Measurements from ENCODE around the gene MOB3B. TPM values are rescaled to one million over a fixed set of nuclear protein-coding genes. Genes with fewer than 3 reads are reported as not detected.

Gene MOB3B
- total and polyA plus RNA-seq, 2 of the 13 experiments (the other 11 are each of a cell fraction or from before 2014, with no cell fraction given) = 0.03 to 0.09 TPM

GRCh38 chr9:27396495-27396894, 133.1 kb downstream of the MOB3B start:
- H3K79me2 ChIP-seq (ENCODE audit: insufficient read depth, low read length) = no peaks in the 10 kb centered on the region

GRCh38 chr9:27395484-27395921, 134.1 kb downstream of the MOB3B start:
- 25% methylated on average over 4 of the region's 4 CpGs for WGBS (ENCODE audit: low lambda C conversion rate)
- Histone ChIP-seq H3K27me3 (ENCODE audit: control insufficient read depth in 1 of 2, insufficient read depth in 2 of 2, low read length in 2 of 2) (peaks cover 0 to 2% of the 10 kb centered on the region in 2 experiments; a peak in 1 of 5 replicates), H4K20me1 (ENCODE audit: insufficient read depth, low read length) (no peaks in the 10 kb centered on the region), H3K4me2 (ENCODE audit: low read depth, low read length) (no peak overlapping the region), H3K79me2 (ENCODE audit: insufficient read depth, low read length) (no peaks in the 10 kb centered on the region), H3K4me3 (replicated peaks in 1 of 3; ENCODE audit: insufficient read depth in 1 of 3, low read depth in 2 of 3, low read length in 3 of 3) (no peak overlapping the region), H3K9me3 (ENCODE audit: low read length) (no peaks in the 10 kb centered on the region), H2AFZ (ENCODE audit: low read length) (no peak overlapping the region), H3K4me1 (ENCODE audit: insufficient read depth, low read length) (0 out of 2 replicates have a peak, but pooled peaks cover 9% of the 10 kb centered on the region), H3K27ac (ENCODE audit: extremely low read length, insufficient read depth, low read length) (no peak overlapping the region), H3K9ac (ENCODE audit: insufficient read depth, low read depth, low read length) (no peak overlapping the region), H3K36me3 (replicated peaks in 1 of 2; ENCODE audit: control insufficient read depth in 1 of 2, insufficient read depth in 2 of 2, low read length in 2 of 2) (no peaks in the 10 kb centered on the region)
- ChIA-PET POLR2A (no interaction called here), CTCF (ENCODE audit: low intra/inter-chr PET ratio, low total read pairs) (no interaction called here)
- ATAC-seq (no peak), DNase-seq (ENCODE audit: low spot score) (no peak), FAIRE-seq (no peak)
- no TSS peak for BruUV-seq (replicated peaks)
- intact Hi-C loops (cut with micrococcal nuclease; ENCODE audit: unreplicated experiment) (no loop called here), in situ Hi-C loops (cut with HindIII; ENCODE audit: extremely low pct_ligation_motif_present, low pct_unique_long_range_greater_than_20kb) (no loop called here)
- TF ChIP-seq ZMYM4 (CRISPR knock-in tag; IDR thresholded peaks at IDR 0.05) (no peak), ZNF710 (CRISPR knock-in tag; IDR thresholded peaks at IDR 0.05; ENCODE audit: borderline replicate concordance) (no peak), ZBED4 (CRISPR knock-in tag; IDR thresholded peaks at IDR 0.05; ENCODE audit: borderline replicate concordance) (no peak), HOXA7 (CRISPR knock-in tag; IDR thresholded peaks at IDR 0.05) (no peak), HNRNPH1 (optimal IDR thresholded peaks at IDR 0.05; ENCODE audit: low read depth, low read length) (no peak), ZNF691 (CRISPR knock-in tag; IDR thresholded peaks at IDR 0.05; ENCODE audit: borderline replicate concordance, low read depth) (no peak), ZNF598 (CRISPR knock-in tag; IDR thresholded peaks at IDR 0.05; ENCODE audit: borderline replicate concordance) (no peak), ZNF644 (CRISPR knock-in tag; IDR thresholded peaks at IDR 0.05; ENCODE audit: low read depth) (no peak), FOXM1 (CRISPR knock-in tag; IDR thresholded peaks at IDR 0.05) (no peak), ZBTB21 (CRISPR knock-in tag; IDR thresholded peaks at IDR 0.05) (no peak), TCF7L2 (IDR thresholded peaks at IDR 0.05; ENCODE audit: low read depth, low read length) (no peak)

More at GRCh38 chr9:27396495-27396894, 133.1 kb downstream of the MOB3B start:
- DNase-seq (ENCODE audit: low spot score) (no peak), ATAC-seq (no peak), FAIRE-seq (no peak)
- ChIA-PET POLR2A (no interaction called here), CTCF (ENCODE audit: low intra/inter-chr PET ratio, low total read pairs) (no interaction called here)
- no peak overlapping the region for H3K4me2 ChIP-seq (ENCODE audit: low read depth, low read length)
- H4K20me1 ChIP-seq (ENCODE audit: insufficient read depth, low read length) = no peaks in the 10 kb centered on the region
- no peak overlapping the region for H2AFZ ChIP-seq (ENCODE audit: low read length)
- H3K27ac ChIP-seq (ENCODE audit: extremely low read length, insufficient read depth, low read length) = no peak overlapping the region
- TF ChIP-seq ZNF160 (CRISPR knock-in tag; IDR thresholded peaks at IDR 0.05) = no peak
- no peak for TF ChIP-seq TCF12 (IDR thresholded peaks at IDR 0.05)
- no peak for TF ChIP-seq TCF12 (CRISPR knock-in tag; IDR thresholded peaks at IDR 0.05)
- peak; percentile 84 for TF ChIP-seq ATF7 (IDR thresholded peaks at IDR 0.05)
- no peak for TF ChIP-seq ATF7 (CRISPR knock-in tag; IDR thresholded peaks at IDR 0.05)
- no peak for TF ChIP-seq MIXL1 (CRISPR knock-in tag; IDR thresholded peaks at IDR 0.05)
- H3K36me3 ChIP-seq (replicated peaks in 1 of 2; ENCODE audit: control insufficient read depth in 1 of 2, insufficient read depth in 2 of 2, low read length in 2 of 2) = no peaks in the 10 kb centered on the region
- intact Hi-C loops (cut with micrococcal nuclease; ENCODE audit: unreplicated experiment) = no loop called here
- no peaks in the 10 kb centered on the region for H3K9me3 ChIP-seq (ENCODE audit: low read length)
- H3K27me3 ChIP-seq (ENCODE audit: control insufficient read depth in 1 of 2, insufficient read depth in 2 of 2, low read length in 2 of 2) = peaks cover 0 to 2% of the 10 kb centered on the region in 2 experiments; a peak in 1 of 5 replicates
- in situ Hi-C loops (cut with HindIII; ENCODE audit: extremely low pct_ligation_motif_present, low pct_unique_long_range_greater_than_20kb) = no loop called here
- H3K4me3 ChIP-seq (replicated peaks in 1 of 3; ENCODE audit: insufficient read depth in 1 of 3, low read depth in 2 of 3, low read length in 3 of 3) = no peak overlapping the region
- no TSS peak for BruUV-seq (replicated peaks)
- no peak overlapping the region for H3K9ac ChIP-seq (ENCODE audit: insufficient read depth, low read depth, low read length)
- H3K4me1 ChIP-seq (ENCODE audit: insufficient read depth, low read length) = 0 out of 2 replicates have a peak, but pooled peaks cover 9% of the 10 kb centered on the region
- WGBS (ENCODE audit: low lambda C conversion rate) = 53% methylated on average over 2 of the region's 2 CpGs

Data from HepG2 (cell line).